OCI-M1 (cell line): ENCODE results near the gene DGKQ.
"Not testable (repeated sequence)": the region's sequence is repeated elsewhere in the genome, so short reads cannot be mapped to it uniquely, and the experiment has no call there.

Experiments used
- DNase-seq: peaks from one replicate; lab custom pipeline; 2025; lab: John Stamatoyannopoulos, UW

Gene DGKQ

DNA sequence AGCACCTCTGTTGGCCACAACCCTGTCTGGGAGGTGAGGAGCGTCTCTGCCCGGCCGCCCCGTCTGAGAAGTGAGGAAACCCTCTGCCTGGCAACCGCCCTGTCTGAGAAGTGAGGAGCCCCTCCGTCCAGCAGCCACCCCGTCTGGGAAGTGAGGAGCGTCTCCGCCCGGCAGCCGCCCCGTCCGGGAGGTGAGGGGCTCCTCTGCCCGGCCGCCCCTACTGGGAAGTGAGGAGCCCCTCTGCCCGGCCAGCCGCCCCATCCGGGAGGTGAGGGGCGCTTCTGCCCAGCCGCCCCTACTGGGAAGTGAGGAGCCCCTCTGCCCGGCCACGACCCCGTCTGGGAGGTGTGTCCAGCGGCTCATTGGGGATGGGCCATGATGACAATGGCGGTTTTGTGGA lies 2.6 kb upstream of the DGKQ start:
- not testable (repeated sequence) for DNase-seq

DNA sequence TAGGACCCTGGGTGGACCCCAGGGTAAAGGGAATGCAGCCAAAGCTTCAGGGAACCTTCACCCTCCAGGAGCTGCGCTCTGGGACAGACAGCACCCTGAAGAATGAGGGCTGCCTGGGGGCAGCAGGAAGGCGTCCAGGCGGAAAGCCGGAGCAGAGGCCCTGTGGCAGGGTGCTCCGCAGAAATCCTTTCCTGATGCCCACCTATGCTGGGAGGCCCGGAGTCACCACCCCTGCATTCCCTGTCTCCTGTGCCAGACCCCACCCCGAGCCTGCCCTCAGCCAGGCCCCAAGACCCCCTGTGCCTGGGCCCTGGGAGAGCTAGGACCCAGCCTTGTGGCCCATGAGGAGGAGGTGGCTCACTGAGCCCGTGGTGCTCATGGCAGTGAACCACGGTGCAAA lies 1.3 kb upstream of the DGKQ start:
- no peak for DNase-seq

DNA sequence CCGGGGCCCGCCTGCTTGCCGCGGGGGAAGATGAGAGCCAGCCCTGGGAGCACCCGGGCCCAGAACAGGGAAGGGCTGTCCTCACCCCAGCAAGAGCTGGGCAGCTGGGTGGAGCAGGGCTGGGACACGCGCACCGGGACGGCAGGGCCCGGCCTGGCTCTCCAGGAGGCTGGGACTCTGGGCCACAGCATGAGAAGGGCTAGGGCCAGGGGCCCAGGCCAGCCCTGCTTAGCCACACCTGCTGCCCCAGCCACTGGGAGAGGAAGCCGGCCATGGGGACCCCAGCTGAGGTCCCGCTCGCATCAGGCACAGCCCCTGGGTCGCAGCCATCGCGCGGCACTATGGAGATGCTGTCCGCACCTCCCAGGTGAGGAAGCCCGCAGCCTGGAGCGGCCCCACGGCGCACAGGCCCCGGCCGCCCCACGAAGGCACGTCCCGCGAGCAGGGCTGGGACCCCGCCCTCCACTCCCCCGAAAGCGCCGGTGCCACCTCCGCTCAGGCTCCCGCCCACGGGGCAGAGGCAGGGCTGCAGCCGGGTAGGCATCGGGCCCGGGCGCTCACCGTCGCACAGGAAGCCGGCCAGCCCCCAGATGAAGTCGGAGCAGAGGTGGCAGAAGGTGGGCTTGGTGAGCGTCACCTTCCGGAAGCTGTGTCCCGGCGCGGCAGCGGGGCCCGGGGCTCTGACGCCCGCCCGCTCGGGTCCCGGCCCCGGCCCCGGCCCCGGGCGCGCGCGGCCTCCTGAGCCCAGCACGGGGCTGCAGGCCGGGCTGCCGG lies 531 bp downstream of the DGKQ start:
- DNase-seq = peak; percentile 17

- no peak for DNase-seq
These were observed 1.5 kb downstream of the DGKQ start for GRCh38 chr4:971666-972500.

DNA sequence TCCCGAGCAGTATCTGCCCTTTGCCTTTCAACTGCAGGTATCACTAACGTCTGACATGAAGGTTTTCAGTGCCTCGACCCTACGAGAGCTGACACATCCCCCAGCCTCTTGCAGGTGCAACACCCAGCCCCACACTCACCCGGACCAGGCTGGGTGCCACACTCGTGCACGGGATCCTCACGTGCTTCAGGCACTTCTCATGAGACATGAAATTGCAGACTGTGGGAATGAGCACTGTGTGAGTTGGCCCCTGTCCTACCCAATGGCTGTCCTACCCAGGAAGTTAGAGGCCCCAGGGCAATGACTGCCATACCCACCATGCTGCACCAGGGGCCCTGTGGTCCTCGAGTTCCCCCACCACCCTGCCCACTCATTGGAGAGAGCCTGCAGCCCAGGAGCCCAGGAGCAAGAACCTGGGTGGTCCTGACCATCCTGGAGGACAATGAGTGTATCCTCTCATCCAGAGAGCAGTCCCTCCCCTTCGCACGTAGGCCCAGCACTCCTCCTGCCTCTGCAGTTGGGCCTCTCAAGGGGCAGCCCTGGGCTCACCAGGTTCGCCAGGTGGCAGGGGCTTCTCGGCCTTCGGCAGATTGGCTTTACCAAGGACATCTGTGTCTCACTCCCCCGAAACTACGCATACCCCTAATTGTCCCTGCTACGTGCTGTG lies 2.4 kb downstream of the DGKQ start:
- DNase-seq = no peak

- no peak for DNase-seq
These were observed 3.2 kb downstream of the DGKQ start for GRCh38 chr4:970046-970745.

GRCh38 chr4:968621-969394 lies 4.6 kb downstream of the DGKQ start:
- no peak for DNase-seq

DNA sequence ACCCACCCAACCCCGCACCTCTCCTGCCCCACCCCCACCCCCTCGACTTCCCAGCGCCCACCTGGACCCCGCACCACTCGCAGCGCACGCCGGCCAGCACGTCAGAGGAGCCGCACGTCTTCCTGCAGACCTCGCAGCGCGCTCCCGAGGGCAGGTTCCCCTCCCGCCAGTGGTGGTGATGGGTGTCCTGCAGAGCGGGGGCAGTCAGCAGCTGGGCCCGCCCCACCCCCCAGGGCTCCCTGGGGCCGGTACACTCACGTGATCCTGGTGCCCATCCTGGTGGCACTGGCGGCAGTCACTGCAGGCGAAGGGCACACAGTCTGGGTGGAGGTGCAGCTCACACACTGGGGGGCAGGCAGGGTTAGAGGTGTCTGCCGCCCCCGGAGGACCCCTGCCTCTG lies 5.1 kb downstream of the DGKQ start:
- DNase-seq = no peak

DNA sequence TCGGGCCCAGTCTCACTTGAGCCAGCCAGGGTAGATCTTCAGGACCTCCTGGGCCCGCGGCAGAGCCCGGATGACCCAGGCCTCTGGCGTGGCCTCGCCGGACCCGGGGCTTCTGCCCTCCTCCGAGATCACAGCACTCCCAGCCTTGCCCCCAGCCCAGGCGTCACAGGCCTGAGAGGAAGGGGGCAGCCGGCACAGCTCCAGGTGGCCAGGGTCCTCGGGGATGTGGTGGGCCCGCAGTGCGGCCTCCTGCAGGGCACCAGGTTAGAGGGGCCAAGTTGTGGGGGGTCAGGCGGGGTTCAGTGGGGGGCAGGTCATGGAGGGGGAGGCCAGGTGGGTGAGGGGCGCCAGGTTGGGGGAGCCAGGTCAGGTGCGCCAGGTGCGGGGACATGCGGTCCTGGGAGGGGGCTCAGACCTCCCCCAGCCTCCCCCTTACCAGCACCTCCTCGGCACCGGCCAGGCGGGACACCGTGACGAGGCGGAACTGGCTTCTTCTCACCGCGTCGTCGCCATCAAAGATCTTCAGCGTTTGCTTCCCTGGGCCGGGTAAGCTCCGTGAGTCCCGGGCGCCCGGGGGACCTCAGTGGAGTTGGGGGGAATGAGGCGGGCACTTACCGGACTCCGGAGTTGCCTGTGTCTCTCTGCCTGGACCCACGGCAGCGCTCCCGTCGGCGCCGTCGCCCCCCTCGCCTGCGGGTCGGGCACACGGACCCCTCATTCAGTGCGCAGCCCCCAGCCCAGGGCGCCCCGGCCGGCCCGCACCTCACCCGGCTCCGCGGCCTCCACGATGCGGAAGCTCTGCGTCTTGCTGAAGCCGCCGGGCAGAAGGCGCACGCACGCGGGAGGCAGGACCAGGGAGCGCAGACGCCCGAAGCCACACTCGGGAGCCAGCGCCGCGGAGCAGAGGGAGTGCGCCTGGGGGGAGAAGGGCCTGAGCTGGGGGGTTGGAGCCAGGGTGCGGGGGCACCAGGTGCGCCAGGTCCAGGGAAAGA lies 6.0 kb downstream of the DGKQ start:
- DNase-seq = no peak

- no peak for DNase-seq
These were observed 6.9 kb downstream of the DGKQ start for GRCh38 chr4:966266-967112.

GRCh38 chr4:965766-966134 lies 7.6 kb downstream of the DGKQ start:
- DNase-seq = no peak

- DNase-seq = no peak
These were observed 8.2 kb downstream of the DGKQ start for GRCh38 chr4:965048-965765.

GRCh38 chr4:964346-965025 lies 8.9 kb downstream of the DGKQ start:
- DNase-seq = no peak

DNA sequence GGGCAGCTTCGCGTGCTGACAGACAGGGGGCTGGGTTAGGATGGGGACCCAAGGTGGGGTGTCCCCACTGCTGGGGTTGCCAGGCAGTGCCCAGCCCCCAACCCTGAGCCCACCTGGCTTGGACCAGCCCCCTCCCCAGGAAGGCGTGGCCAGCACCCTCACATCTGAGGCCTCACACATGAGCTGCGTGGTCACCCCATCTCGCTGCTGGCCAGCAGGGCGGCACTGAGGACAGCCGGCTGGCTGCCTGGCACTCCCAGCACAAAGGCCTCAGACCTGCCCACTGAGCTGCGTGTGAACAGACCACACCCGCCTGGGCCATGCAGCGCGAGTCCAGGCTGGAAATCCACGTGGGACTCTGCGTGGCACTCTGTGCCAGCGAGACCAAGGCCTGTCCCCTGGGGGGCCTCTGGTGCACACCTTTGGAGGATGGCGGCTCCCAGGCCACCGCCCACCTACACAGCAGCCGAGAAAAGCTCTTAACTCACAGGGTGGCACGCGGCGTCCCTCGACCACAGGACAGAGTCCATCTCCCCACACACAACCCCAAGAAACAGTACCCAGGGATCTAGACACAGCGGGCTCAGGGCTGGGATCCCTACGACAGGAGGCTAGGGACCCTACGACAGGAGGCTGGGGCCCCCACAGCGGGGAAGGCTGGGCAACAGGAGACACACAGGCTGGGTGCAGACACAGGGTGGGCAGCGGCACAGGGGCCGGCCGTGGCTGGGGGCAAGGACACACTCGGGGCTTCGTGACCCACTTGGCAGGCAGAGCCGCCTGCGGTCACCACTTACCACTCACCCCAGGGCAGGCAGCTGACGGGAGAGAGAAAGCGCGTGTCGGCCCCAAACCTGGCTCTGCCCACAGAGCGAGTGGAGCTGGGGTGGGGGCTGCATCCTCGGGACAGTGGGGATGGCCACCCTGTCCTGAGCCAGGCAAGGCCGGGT lies 9.8 kb downstream of the DGKQ start:
- DNase-seq = no peak

GRCh38 chr4:962231-963208 lies 10.8 kb downstream of the DGKQ start:
- DNase-seq = no peak
